Effector memory CD8-positive, alpha-beta T cell (primary cell): Measurements from ENCODE around the gene MRPL34.

ENCODE experiments used
- ATAC-seq: fragments of 150-1000 bp; cut with Tn5 transposase; replicated peaks from 2 replicates; pipeline ENCODE4 v1.10.0; 2021; ENCODE audit warnings: mild to moderate bottlenecking, moderate library complexity
- DNase-seq, 3 experiments: peaks; one replicate each; pipeline ENCODE4 v3.0.0; 2021
- H3K27ac Mint-ChIP-seq, 2 donors: one replicate each; pipeline ENCODE4 v1.8.0; 2022; ENCODE audit warnings: mild to moderate bottlenecking in 2 of 2, mixed read lengths in 2 of 2, moderate library complexity in 2 of 2
- H3K27me3 Mint-ChIP-seq, 2 donors: one replicate each; pipeline ENCODE4 v1.8.0; 2022; ENCODE audit warnings: mixed read lengths in 2 of 2
- H3K36me3 Mint-ChIP-seq: one replicate; pipeline ENCODE4 v1.8.0; 2022; ENCODE audit warnings: mild to moderate bottlenecking, moderate library complexity, mixed read lengths; ENCODE audit not compliant: insufficient read depth
- H3K4me1 Mint-ChIP-seq, 2 donors: one replicate each; pipeline ENCODE4 v1.8.0; 2022; ENCODE audit warnings: low read depth in 2 of 2, mixed read lengths in 2 of 2
- H3K4me3 Mint-ChIP-seq, 2 donors: one replicate each; pipeline ENCODE4 v1.8.0; 2022; ENCODE audit warnings: mild to moderate bottlenecking in 2 of 2, mixed read lengths in 2 of 2, moderate library complexity in 2 of 2
- H3K9me3 Mint-ChIP-seq, 2 donors: one replicate each; pipeline ENCODE4 v1.8.0; 2022; ENCODE audit warnings: mixed read lengths in 2 of 2

The MRPL34 gene

DNA sequence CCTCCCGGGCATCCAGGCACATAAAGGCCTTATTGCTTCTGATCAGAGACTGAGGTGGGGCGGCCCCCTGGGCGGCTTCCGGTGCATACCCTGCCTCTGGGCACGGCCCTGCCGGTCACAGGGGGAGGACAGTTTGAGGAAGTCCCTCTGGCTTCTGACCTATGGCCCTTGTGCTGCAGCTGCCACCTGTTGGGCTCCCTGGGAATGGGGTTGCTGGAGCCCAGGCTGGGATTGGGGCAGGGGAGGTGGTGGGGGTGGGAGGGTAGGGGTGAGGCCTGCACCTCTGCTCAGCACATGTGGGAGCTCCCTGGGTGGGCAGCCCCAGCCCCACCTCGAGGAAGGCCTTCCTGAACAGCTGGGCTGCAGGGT, 18.3 kb downstream of the MRPL34 start:
- Mint-ChIP-seq H3K4me1 (peaks cover 3% of the 10 kb centered on the region in 2 donors), H3K9me3 (no peaks in the 10 kb centered on the region), H3K27ac (no peak overlapping the region), H3K27me3 (no peaks in the 10 kb centered on the region), H3K36me3 (peaks cover 25% of the 10 kb centered on the region), H3K4me3 (no peak overlapping the region)
- no peak for ATAC-seq
- no peak for DNase-seq

DNA sequence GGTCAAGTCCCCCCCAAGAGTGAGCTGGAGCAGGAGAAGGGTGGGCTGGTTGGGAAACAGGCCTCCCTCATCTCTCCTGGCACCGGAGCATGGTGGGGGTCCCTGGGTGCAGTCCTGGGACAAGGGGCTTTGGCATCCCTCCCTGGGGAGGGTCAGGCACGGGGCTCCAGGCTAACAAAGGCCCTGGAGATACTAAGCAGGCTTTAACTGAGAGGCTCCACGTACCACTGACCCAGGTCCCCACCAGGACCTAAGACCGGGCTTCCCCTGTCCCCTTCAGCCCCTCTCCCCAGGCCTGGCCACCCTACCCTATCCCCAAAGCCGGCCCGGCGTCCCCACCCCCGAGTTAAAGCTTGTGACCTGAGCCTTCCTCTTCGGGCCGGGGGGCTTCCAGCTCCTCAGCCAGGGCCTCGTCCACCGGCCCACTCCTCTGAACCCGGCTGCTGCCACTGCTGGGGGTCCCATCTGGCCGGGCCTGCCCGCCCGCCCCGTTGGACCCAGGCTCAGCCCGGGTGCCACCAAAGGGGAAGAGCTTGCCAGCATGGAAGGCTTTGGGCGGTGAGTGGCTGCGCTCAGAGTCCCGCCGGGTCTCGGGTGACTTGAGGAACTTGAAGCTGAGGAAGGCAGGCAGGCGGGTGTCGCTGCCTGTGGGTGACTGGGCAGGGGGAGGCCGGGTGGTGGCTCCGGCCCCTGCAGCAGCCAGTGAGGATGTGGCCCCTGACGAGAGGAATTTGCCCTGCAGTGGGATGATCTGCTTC, 18.9 kb downstream of the MRPL34 start:
- H3K36me3 Mint-ChIP-seq: peaks cover 22% of the 10 kb centered on the region
- no peak for ATAC-seq
- no peak overlapping the region for H3K4me3 Mint-ChIP-seq

DNA sequence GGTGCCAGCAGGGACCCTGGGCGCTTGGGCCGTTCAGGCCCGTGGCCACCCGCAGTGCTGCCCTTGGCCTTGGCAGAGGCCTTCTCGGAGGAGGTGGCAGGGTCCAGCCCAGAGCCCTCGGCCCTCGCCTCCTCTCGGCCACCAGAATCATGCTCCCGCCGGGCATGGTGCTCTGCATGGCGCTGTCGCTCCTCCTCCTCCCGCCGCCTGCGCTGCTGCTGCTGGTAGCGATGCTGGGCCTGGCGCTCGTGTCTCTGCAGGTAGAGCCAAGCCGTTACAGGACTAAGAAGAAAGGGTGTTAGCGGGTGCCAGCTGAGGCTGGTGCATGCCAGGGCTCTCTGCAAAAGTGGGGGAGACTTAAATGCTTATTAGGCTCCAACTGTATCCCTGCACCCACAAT, 19.5 kb downstream of the MRPL34 start:
- Mint-ChIP-seq H3K36me3 (peaks cover 17% of the 10 kb centered on the region), H3K27me3 (no peaks in the 10 kb centered on the region), H3K9me3 (no peaks in the 10 kb centered on the region), H3K4me3 (no peak overlapping the region), H3K27ac (no peak overlapping the region), H3K4me1 (peaks cover 5% of the 10 kb centered on the region in 2 donors)
- DNase-seq: no peak
- no peak for ATAC-seq

More for the DNA sequence above, 18.9 kb downstream of the MRPL34 start:
- Mint-ChIP-seq H3K27me3 (no peaks in the 10 kb centered on the region), H3K27ac (no peak overlapping the region), H3K9me3 (no peaks in the 10 kb centered on the region), H3K4me1 (peaks cover 5% of the 10 kb centered on the region in 2 donors)
- DNase-seq: no peak

DNA sequence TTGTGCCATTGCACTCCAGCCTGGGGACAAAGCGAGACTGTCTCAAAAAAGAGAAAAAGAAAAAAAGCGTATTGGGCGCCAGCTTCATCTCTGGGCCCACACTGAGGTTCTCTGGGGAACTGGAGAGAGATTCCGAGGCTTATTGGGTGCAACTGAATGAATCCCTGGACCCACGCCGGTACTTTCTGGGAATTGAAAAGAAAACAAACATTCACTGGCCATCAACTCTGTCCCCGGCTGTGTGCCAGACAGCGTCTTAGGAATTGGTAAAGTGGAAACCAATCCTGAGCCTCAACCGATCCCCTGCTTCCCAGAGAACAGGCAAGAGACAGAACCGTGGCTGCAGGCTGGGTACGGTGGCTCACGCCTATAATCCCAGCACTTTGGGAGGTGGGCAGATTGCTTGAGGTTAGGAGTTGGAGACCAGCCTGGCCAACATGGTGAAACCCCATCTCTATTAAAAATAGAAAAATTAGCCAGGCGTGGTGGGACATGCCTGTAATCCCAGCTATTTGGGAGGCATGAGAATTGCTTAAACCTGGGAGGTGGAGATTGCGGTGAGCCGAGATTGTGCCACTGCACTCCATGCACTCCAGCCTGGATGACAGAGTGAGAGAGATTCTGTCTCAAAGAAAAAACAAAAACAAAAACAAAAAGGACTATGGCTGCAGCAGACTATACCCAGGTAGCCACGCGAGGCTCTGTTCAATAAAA, 20.4 kb downstream of the MRPL34 start:
- no peak for ATAC-seq
- Mint-ChIP-seq H3K27ac (no peak overlapping the region), H3K27me3 (no peaks in the 10 kb centered on the region), H3K4me1 (peaks cover 5 to 10% of the 10 kb centered on the region in 2 donors), H3K4me3 (no peak overlapping the region), H3K9me3 (no peaks in the 10 kb centered on the region), H3K36me3 (peaks cover 8% of the 10 kb centered on the region)
- no peak for DNase-seq

DNA sequence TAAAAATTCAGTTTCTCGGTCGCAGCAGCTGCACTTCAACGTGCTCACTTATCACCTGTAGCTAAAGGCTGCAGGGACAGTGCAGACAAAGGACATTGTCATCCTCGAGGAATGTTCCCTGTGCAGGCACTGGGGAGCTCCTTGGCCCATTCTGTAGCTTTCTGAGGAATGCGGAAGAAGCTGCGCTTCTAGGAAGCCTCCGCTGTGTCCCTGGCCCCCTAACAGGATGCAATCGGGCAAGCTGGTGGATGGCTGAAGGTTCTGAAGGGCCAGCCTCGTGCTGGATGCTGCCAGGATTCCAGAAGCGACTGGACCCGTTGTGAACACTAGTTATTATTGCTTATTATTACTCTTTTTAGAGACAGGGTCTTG, 20.9 kb downstream of the MRPL34 start:
- Mint-ChIP-seq H3K27me3 (no peaks in the 10 kb centered on the region), H3K4me1 (peaks cover 5 to 10% of the 10 kb centered on the region in 2 donors), H3K36me3 (peaks cover 3% of the 10 kb centered on the region), H3K27ac (no peak overlapping the region), H3K4me3 (peak overlapping the region in 1 of 2 donors; percentile 31), H3K9me3 (no peaks in the 10 kb centered on the region)
- DNase-seq (no peak), ATAC-seq (no peak)

DNA sequence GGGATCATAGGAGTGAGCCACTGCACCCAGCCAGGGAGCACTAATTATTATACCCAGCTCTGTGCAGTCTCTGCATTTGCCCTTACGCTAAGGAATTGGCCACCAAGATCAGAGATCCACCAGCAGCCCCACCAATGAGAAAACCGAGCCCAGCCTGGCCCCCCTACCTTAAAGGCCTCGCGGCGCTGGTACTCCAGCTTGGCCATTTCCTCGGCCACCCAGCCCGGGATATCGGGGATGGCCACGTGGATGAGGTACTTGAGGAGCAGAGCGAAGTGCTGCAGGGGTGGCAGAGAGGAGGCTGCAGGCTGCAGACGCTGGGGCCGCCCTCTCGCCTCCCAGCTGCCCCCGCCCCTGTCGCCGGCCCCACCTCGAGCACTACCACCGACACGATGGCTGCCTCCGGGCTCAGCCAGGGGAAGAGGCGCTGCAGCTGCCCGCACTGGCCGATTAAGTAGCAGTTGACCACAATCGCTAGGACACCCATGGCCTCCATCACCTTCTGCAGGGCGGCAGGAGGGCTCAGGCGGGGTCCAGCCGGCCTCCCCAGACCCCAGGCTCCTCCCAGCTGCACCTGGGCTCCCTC, 21.5 kb downstream of the MRPL34 start:
- Mint-ChIP-seq H3K9me3 (no peaks in the 10 kb centered on the region), H3K27ac (no peak overlapping the region), H3K36me3 (peaks cover 3% of the 10 kb centered on the region), H3K4me3 (peak overlapping the region in 1 of 2 donors; percentile 31), H3K4me1 (peaks cover 5 to 10% of the 10 kb centered on the region in 2 donors), H3K27me3 (no peaks in the 10 kb centered on the region)
- DNase-seq: no peak
- ATAC-seq: no peak

DNA sequence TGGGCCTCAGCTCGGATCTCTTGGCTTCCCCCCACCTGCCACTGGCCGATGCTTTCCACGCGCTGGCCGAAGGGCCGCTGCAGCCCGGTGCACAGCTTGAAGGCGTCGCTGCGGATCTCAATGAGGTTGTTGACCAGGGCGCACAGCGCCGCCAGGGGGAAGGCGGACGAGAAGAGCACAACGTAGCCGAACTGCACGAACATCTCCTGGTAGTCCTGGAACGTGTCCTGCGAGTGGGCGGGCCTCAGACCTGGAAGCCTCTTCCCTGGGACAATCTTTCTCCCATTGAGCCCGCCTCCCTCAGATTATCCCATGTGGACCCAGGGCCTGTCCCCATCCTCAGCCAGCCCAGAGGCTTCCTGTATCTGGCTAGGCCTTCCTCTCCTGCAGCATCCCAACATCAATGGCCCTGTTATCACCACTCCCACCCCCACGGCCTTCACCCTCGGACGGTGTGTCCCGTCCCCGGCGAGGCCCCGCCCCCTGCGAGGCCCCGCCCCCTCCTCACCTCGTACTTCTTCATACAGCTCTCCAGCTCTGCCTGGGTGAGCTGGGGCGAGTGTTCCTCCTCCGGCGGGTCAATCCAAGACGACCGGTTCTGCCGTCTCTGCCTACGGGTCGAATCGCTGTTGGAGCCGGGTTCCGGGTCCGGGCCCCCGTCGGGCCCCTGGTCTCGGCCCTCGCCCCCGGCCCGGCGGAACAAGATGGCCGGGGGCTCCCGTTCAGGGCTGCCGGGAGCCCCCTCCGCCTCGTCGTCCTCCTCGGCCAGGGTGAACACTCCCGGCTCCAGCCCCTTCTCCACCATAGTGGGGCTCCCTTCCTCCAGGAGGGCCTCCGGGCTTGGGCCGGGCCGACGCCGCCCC, 22.2 kb downstream of the MRPL34 start:
- ATAC-seq (peak; percentile 75), DNase-seq (no peak)
- no peaks in the 10 kb centered on the region for H3K9me3 Mint-ChIP-seq
- peaks cover 7 to 8% of the 10 kb centered on the region in 2 donors for H3K4me1 Mint-ChIP-seq
- no peaks in the 10 kb centered on the region for H3K27me3 Mint-ChIP-seq
- H3K36me3 Mint-ChIP-seq: no peaks in the 10 kb centered on the region
- H3K27ac Mint-ChIP-seq: peak overlapping the region in 1 of 2 donors; percentile 41
- peak overlapping the region; percentile 76 to 83 for H3K4me3 Mint-ChIP-seq

DNA sequence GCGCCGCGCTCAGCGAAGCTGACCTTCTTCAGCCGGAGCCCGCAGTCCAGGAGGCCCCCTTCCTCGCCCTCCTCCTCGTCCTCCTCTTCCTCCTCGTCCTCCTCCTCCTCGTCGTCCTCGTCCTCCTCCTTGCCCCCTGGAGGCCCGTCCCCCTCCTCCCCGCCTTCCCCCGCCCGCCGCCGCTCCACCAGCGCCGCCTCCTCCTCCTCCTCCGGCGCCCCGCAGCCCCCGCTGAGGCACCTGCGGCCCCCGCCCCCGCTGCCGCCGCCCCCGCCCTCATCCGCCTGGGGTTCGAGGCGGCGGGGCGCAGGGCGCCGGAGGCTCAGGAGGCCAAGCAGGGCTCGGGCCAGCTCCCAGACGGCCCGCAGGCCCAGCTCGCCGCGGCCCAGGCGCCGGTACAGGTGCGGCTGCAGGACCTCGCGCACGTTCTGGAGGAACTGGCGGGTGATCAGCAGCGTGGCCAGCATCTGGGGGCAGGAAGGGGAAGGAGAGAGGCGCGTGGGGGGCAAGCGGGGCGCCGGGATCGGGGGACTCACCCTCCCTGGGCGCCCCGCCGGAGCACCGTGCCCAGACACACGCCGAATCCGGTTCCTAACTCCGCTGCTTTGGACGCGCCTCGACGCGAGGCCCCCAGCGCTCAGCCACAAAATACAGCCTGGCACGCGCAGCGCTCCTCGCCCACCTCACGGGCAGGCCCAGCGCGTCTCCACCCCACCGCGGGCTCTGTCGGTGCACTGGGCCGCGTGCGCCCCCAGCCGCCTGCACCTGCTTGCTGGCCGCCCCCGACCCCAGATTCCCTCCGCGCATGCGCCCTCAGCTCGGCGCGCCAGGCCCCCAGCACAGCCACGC, 23.1 kb downstream of the MRPL34 start:
- H3K27ac Mint-ChIP-seq: no peak overlapping the region
- ATAC-seq: peak; percentile 45
- no peak for DNase-seq
- no peaks in the 10 kb centered on the region for H3K27me3 Mint-ChIP-seq
- peak overlapping the region; percentile 76 to 83 for H3K4me3 Mint-ChIP-seq
- H3K9me3 Mint-ChIP-seq: no peaks in the 10 kb centered on the region
- no peaks in the 10 kb centered on the region for H3K36me3 Mint-ChIP-seq
- H3K4me1 Mint-ChIP-seq: peaks cover 11 to 13% of the 10 kb centered on the region in 2 donors

DNA sequence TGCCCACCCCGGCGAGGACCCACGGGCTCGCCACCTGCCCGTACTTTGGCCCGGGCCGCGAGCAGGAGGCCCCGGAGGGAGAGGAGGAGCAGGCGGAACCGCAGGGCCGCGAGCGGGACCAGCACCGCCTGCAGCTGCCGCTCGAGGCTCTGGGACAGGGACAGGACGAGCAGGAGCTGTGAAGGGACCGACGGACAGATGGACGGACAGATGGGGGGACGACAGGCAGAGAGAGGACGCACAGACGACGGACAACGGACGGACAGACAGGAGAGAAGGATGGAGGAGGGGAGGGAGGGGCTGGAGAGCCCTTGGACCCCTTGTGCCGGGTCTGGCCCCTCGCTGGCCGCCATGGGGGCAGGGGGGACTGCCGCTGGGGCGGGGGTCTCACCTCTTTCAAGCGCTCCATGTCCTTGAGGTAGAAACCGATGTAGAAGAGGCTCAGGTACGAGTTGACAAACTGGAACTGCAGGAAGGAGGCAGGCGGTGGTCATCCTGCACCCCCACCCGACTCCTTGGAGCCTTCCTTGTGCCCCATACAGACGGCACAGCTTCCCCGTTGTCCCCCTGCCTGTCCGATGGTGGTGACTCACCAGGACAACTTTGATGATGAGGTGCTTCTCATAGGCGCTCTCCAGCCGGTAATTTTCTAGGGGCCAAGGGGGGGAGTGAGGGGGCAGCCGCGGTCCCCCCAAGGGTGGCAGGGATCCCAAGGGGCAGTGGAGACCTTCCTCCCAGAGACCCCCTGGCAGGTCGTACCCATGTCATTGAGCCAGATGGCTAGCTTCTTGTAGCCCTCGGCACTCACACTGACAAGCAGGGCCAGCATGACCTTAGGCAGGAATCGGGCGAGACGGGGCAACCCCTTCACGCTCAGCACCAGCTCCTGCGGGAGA, 23.9 kb downstream of the MRPL34 start:
- no peak for ATAC-seq
- peak overlapping the region; percentile 76 to 83 for H3K4me3 Mint-ChIP-seq
- peaks cover 14 to 16% of the 10 kb centered on the region in 2 donors for H3K4me1 Mint-ChIP-seq

DNA sequence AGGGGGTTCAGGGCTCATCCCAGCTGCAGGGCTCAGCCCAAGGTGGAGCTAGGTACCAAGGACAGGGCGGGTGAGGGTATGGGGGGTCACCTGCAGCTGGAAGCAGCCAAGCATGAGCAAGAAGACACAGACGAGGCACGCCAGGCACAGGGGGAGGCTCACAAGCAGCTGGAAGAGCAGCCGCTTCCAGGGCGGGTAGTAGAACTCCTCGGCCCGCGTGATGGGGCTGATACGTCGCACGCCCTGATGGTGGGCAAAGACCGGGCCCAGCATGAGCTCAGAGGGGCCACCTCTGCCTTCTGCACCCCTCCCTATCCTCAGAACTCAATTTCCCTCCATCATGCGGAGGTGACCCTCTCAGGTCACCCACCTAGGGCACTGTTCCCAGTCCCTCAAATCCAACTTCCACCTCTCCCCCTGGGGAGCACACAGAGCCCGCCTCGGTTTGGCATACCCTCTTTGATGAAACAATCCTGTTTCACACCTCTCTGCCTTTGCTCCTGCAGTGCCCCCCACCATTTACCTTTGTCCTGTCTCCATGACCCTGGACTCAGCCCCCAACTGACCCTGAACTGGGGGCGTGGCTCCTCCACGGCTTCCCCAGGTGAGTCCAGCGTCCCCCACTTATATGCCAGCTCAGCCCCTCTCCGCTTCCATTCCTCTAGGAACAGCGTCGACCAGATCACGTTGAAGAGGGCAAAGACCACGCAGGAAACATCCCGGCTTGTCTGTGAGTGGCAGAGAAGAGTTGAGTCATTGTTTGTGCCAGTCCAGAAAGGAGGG, 24.8 kb downstream of the MRPL34 start:
- H3K27me3 Mint-ChIP-seq: no peaks in the 10 kb centered on the region

More for the DNA sequence above, 23.9 kb downstream of the MRPL34 start:
- Mint-ChIP-seq H3K27me3 (no peaks in the 10 kb centered on the region), H3K9me3 (no peaks in the 10 kb centered on the region), H3K27ac (no peak overlapping the region), H3K36me3 (no peaks in the 10 kb centered on the region)
- DNase-seq: no peak

DNA sequence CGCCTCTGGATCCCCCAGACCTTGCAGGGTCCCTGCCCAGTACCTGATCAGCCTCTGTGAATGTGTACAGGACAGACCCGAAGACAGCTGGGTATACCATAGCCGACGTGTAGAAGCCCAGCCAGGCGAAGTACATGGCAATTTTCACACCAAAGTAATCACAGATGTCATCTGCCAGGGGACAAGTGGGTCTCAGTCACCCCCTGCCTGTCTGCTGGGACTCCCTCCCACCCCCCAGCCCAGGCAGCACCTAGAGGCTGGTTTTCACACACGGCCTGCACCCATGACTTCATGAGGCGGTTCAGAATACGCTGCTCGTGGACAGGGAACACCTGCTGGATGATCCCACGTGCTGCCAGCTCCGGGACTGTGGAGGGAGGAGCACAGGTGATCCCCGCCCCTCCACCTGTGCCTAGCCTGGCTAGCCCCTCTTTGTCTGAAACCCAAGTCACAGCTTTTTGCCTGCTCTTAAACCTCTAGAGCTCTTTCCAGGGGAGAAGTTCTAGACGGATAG, 25.4 kb downstream of the MRPL34 start:
- DNase-seq: no peak
- H3K36me3 Mint-ChIP-seq: no peaks in the 10 kb centered on the region
- peak overlapping the region; percentile 50 to 57 for H3K4me3 Mint-ChIP-seq
- H3K4me1 Mint-ChIP-seq: peaks cover 22% of the 10 kb centered on the region in 2 donors
- no peaks in the 10 kb centered on the region for H3K27me3 Mint-ChIP-seq
- ATAC-seq: no peak
- no peaks in the 10 kb centered on the region for H3K9me3 Mint-ChIP-seq
- no peak overlapping the region for H3K27ac Mint-ChIP-seq

More for the DNA sequence above, 24.8 kb downstream of the MRPL34 start:
- H3K36me3 Mint-ChIP-seq: no peaks in the 10 kb centered on the region
- peaks cover 21 to 22% of the 10 kb centered on the region in 2 donors for H3K4me1 Mint-ChIP-seq
- no peak for DNase-seq
- ATAC-seq: no peak
- no peaks in the 10 kb centered on the region for H3K9me3 Mint-ChIP-seq
- H3K27ac Mint-ChIP-seq: no peak overlapping the region
- peak overlapping the region; percentile 76 to 83 for H3K4me3 Mint-ChIP-seq
